H9 (cell line): ENCODE data around the gene ANKRD55. TPM values are rescaled to one million over a fixed set of nuclear protein-coding genes. Genes with fewer than 3 reads are reported as not detected.
"Not testable (repeated sequence)": the region's sequence is repeated elsewhere in the genome, so short reads cannot be mapped to it uniquely, and the experiment has no call there.

Experiments
- DNase-seq: peaks from one replicate; pipeline ENCODE4 v3.0.0-alpha.2; 2017
- H2AFZ ChIP-seq: one replicate; pipeline ENCODE4 v1.6.1; 2013; ENCODE audit warnings: mild to moderate bottlenecking, low read length, control low read depth, moderate library complexity
- H2AK5ac ChIP-seq: 2 replicates; pipeline ENCODE4 v1.6.1; 2013; ENCODE audit warnings: low read length, control low read depth, mixed read lengths; ENCODE audit not compliant: insufficient read length
- H2BK120ac ChIP-seq: one replicate; pipeline ENCODE4 v1.6.1; 2013; ENCODE audit warnings: low read depth, mild to moderate bottlenecking, low read length, control low read depth, inconsistent platforms; ENCODE audit not compliant: poor library complexity, severe bottlenecking
- H2BK12ac ChIP-seq: 2 replicates; pipeline ENCODE4 v1.6.1; 2013; ENCODE audit warnings: low read length, control low read depth, mixed read lengths, low read depth; ENCODE audit not compliant: insufficient read length
- H2BK15ac ChIP-seq: 2 replicates; pipeline ENCODE4 v1.6.1; 2013; ENCODE audit warnings: low read depth, low read length, control low read depth
- H2BK20ac ChIP-seq: one replicate; pipeline ENCODE4 v1.6.1; 2013; ENCODE audit warnings: low read depth, mild to moderate bottlenecking, low read length, control low read depth, inconsistent platforms; ENCODE audit not compliant: poor library complexity, severe bottlenecking
- H2BK5ac ChIP-seq: 2 replicates; pipeline ENCODE4 v1.6.1; 2013; ENCODE audit warnings: low read length, control low read depth, mixed read lengths; ENCODE audit not compliant: insufficient read length
- H3K14ac ChIP-seq: 2 replicates; pipeline ENCODE4 v1.6.1; 2013; ENCODE audit warnings: low read length, control low read depth; ENCODE audit not compliant: insufficient read depth
- H3K18ac ChIP-seq: 2 replicates; pipeline ENCODE4 v1.6.1; 2013; ENCODE audit warnings: low read depth, mild to moderate bottlenecking, mixed read lengths, low read length, control low read depth; ENCODE audit not compliant: insufficient read length
- H3K23ac ChIP-seq: 2 replicates; pipeline ENCODE4 v1.6.1; 2013; ENCODE audit warnings: low read length, control low read depth, mixed read lengths, low read depth; ENCODE audit not compliant: insufficient read length
- H3K23me2 ChIP-seq: 2 replicates; pipeline ENCODE4 v1.6.1; 2013; ENCODE audit warnings: low read depth, mild to moderate bottlenecking, mixed read lengths, low read length, control low read depth; ENCODE audit not compliant: insufficient read length, poor library complexity, severe bottlenecking
- H3K27ac ChIP-seq: 2 replicates; pipeline ENCODE4 v1.5.1; 2013; ENCODE audit warnings: low read length, control low read depth, mixed read lengths, low read depth; ENCODE audit not compliant: insufficient read length
- H3K27me3 ChIP-seq: 2 replicates; pipeline ENCODE4 v1.6.1; 2013; ENCODE audit warnings: low read length, control low read depth, inconsistent platforms; ENCODE audit not compliant: insufficient read depth
- H3K4ac ChIP-seq: 2 replicates; pipeline ENCODE4 v1.6.1; 2013; ENCODE audit warnings: low read depth, mild to moderate bottlenecking, control low read depth, inconsistent platforms, low read length, moderate library complexity
- H3K4me1 ChIP-seq: 2 replicates; pipeline ENCODE4 v1.6.1; 2013; ENCODE audit warnings: low read length, control low read depth, inconsistent platforms; ENCODE audit not compliant: insufficient read depth
- H3K4me2 ChIP-seq: 2 replicates; pipeline ENCODE4 v1.6.1; 2013; ENCODE audit warnings: low read length, control low read depth, mixed read lengths; ENCODE audit not compliant: insufficient read length, insufficient read depth
- H3K56ac ChIP-seq: 2 replicates; pipeline ENCODE4 v1.6.1; 2013; ENCODE audit warnings: low read depth, mild to moderate bottlenecking, mixed read lengths, low read length, control low read depth; ENCODE audit not compliant: insufficient read length
- H3K79me1 ChIP-seq: 2 replicates; pipeline ENCODE4 v1.6.1; 2013; ENCODE audit warnings: low read depth, mild to moderate bottlenecking, moderate library complexity, low read length, control low read depth, inconsistent platforms; ENCODE audit not compliant: insufficient read depth, poor library complexity, severe bottlenecking
- H3K79me2 ChIP-seq: 2 replicates; pipeline ENCODE4 v1.6.1; 2013; ENCODE audit warnings: low read length, control low read depth, inconsistent platforms; ENCODE audit not compliant: insufficient read depth
- H3K9ac ChIP-seq: 2 replicates; pipeline ENCODE4 v1.6.1; 2013; ENCODE audit warnings: low read length, control low read depth, mixed read lengths; ENCODE audit not compliant: insufficient read length; ENCODE audit errors: extremely low read depth
- H3K9me3 ChIP-seq: one replicate; pipeline ENCODE4 v1.6.1; 2013; ENCODE audit warnings: low read depth, low read length, inconsistent platforms; ENCODE audit not compliant: control insufficient read depth
- H3T11ph ChIP-seq: one replicate; pipeline ENCODE4 v1.6.1; 2013; ENCODE audit warnings: mild to moderate bottlenecking, low read length, control low read depth, inconsistent platforms
- H4K20me1 ChIP-seq: one replicate; pipeline ENCODE4 v1.6.1; 2013; ENCODE audit not compliant: control insufficient read depth, insufficient read length, insufficient read depth
- H4K5ac ChIP-seq: 2 replicates; pipeline ENCODE4 v1.6.1; 2013; ENCODE audit warnings: low read depth, mild to moderate bottlenecking, mixed read lengths, low read length, control low read depth; ENCODE audit not compliant: insufficient read length
- H4K8ac ChIP-seq: replicated peaks from 2 replicates; pipeline ENCODE4 v1.6.1; 2013; ENCODE audit warnings: low read length, control low read depth, mixed read lengths, low read depth; ENCODE audit not compliant: insufficient read length
- H4K91ac ChIP-seq: 2 replicates; pipeline ENCODE4 v1.6.1; 2013; ENCODE audit warnings: low read depth, mild to moderate bottlenecking, moderate library complexity, mixed read lengths, low read length, control low read depth; ENCODE audit not compliant: insufficient read length
- H3K27ac Mint-ChIP-seq, 3 experiments: 2 replicates in 2 of 3; 3 replicates in 1 of 3; pipeline ENCODE4 v1.8.0; 2020 to 2021; ENCODE audit warnings: mixed read lengths in 3 of 3, mild to moderate bottlenecking in 1 of 3, moderate library complexity in 1 of 3
- H3K27me3 Mint-ChIP-seq: 2 replicates; pipeline ENCODE4 v1.8.0; 2021; ENCODE audit warnings: low read depth, mild to moderate bottlenecking, moderate library complexity, mixed read lengths
- H3K36me3 Mint-ChIP-seq, 3 experiments: 2 replicates in 2 of 3; 3 replicates in 1 of 3; pipeline ENCODE4 v1.8.0; 2020 to 2021; ENCODE audit warnings: low read depth in 3 of 3, mixed read lengths in 3 of 3; ENCODE audit not compliant: insufficient read depth in 1 of 3
- H3K4me1 Mint-ChIP-seq, 2 experiments: 2 replicates each; pipeline ENCODE4 v1.8.0; 2020; ENCODE audit warnings: mixed read lengths in 2 of 2
- H3K4me3 Mint-ChIP-seq, 2 experiments: 2 replicates in 1 of 2; 3 replicates in 1 of 2; pipeline ENCODE4 v1.8.0; 2020 to 2021; ENCODE audit warnings: mild to moderate bottlenecking in 2 of 2, mixed read lengths in 2 of 2, moderate library complexity in 1 of 2
- H3K9me3 Mint-ChIP-seq, 2 experiments: 2 replicates in 1 of 2; 3 replicates in 1 of 2; pipeline ENCODE4 v1.8.0; 2020; ENCODE audit warnings: mild to moderate bottlenecking in 2 of 2, mixed read lengths in 2 of 2, moderate library complexity in 1 of 2
- WGBS: extraction: QIAGEN DNeasy Blood & Tissue Kit; methylation state at CpG from one replicate; pipeline ENCODE4 v1.1.7; 2013; ENCODE audit warnings: missing lambda C conversion rate, low lambda C conversion rate, mixed read lengths; ENCODE audit not compliant: insufficient read length; ENCODE audit errors: extremely low coverage; 5-methylcytosine and 5-hydroxymethylcytosine counted together
- total RNA-seq: library from RNA; stranded (reverse); gene quantifications from 2 replicates; pipeline ENCODE4 v1.2.1, GENCODE V29; 2021

The ANKRD55 gene
- total RNA-seq, 1 experiment from 2014 or later: not detected

DNA sequence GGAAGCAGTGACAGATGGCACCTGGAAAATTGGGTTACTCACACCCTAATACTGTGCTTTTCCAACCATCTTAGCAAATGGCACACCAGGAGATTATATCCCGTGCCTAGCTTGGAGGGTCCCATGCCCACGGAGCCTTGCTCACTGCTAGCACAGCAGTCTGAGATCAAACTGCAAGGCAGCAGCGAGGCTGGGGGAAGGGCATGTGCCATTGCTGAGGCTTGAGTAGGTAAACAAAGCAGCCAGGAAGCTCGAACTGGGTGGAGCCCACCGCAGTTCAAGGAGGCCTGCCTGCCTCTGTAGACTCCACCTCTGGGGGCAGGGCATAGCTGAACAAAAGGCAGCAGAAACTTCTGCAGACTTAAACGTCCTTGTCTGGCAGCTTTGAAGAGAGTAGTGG, 11.5 kb downstream of the ANKRD55 start:
- H2BK120ac ChIP-seq, H4K20me1 ChIP-seq, H3K9me3 ChIP-seq, H2BK5ac ChIP-seq, H3K4me2 ChIP-seq, H4K5ac ChIP-seq, H2BK12ac ChIP-seq, H2AFZ ChIP-seq, H3K27me3 Mint-ChIP-seq, H3K14ac ChIP-seq, H3K23ac ChIP-seq, H3K9ac ChIP-seq, H2BK20ac ChIP-seq, H3K4me1 ChIP-seq, H3K79me1 ChIP-seq, H3K4me1 Mint-ChIP-seq, H3K27ac ChIP-seq, H3K27ac Mint-ChIP-seq, H2BK15ac ChIP-seq, H4K8ac ChIP-seq, H2AK5ac ChIP-seq, H3T11ph ChIP-seq, H3K56ac ChIP-seq, H3K4me3 Mint-ChIP-seq, H3K23me2 ChIP-seq, H3K27me3 ChIP-seq, H4K91ac ChIP-seq, H3K79me2 ChIP-seq, H3K18ac ChIP-seq, DNase-seq, H3K4ac ChIP-seq: not testable (repeated sequence)
- H3K36me3 Mint-ChIP-seq: peaks cover 15 to 37% (median 17%) of the 10 kb centered on the region in 3 experiments
- WGBS: no CpG with 5 or more reads among the region's 6 CpGs
- peaks cover 48 to 53% of the 10 kb centered on the region in 2 experiments for H3K9me3 Mint-ChIP-seq
